ENCODE measurements around the gene CAPRIN2.

Gene CAPRIN2

GRCh38 chr12:30754750-30755394 lies at the start of gene CAPRIN2:
Gene CAPRIN2, minus strand, starts transcription at chr12:30754951. Its CDS starts 1,431 bp downstream, at chr12:30753520.
- no peak for FAIRE-seq

GRCh38 chr12:30797689-30798088 lies 42.9 kb upstream of the CAPRIN2 start:
- FAIRE-seq, result no peak

GRCh38 chr12:30796891-30797371 lies 42.2 kb upstream of the CAPRIN2 start:
- no peak for FAIRE-seq

- FAIRE-seq, result no peak
Observed at GRCh38 chr12:30796313-30796780, 41.6 kb upstream of the CAPRIN2 start.

- FAIRE-seq, result no peak
Observed at GRCh38 chr12:30795410-30796312, 40.9 kb upstream of the CAPRIN2 start.

- FAIRE-seq, result no peak
Observed at GRCh38 chr12:30794591-30795409, 40.0 kb upstream of the CAPRIN2 start.

GRCh38 chr12:30794020-30794419 lies 39.3 kb upstream of the CAPRIN2 start:
- no peak for FAIRE-seq

GRCh38 chr12:30792648-30793499 lies 38.1 kb upstream of the CAPRIN2 start:
- FAIRE-seq, result no peak

GRCh38 chr12:30792085-30792484 lies 37.3 kb upstream of the CAPRIN2 start:
- no peak for FAIRE-seq

GRCh38 chr12:30788754-30789153 lies 34.0 kb upstream of the CAPRIN2 start:
- no peak for FAIRE-seq

- no peak for FAIRE-seq
Observed at GRCh38 chr12:30785630-30786029, 30.9 kb upstream of the CAPRIN2 start.

GRCh38 chr12:30784508-30784907 lies 29.8 kb upstream of the CAPRIN2 start:
- FAIRE-seq, result no peak

GRCh38 chr12:30783946-30784345 lies 29.2 kb upstream of the CAPRIN2 start:
- no peak for FAIRE-seq

- no peak for FAIRE-seq
Observed at GRCh38 chr12:30782316-30783173, 27.8 kb upstream of the CAPRIN2 start.

GRCh38 chr12:30779578-30779977 lies 24.8 kb upstream of the CAPRIN2 start:
- FAIRE-seq, result no peak

GRCh38 chr12:30779178-30779577 lies 24.4 kb upstream of the CAPRIN2 start:
- FAIRE-seq, result no peak

- FAIRE-seq, result peak; percentile 51
Observed at GRCh38 chr12:30774599-30774998, 19.8 kb upstream of the CAPRIN2 start.

- FAIRE-seq, result no peak
Observed at GRCh38 chr12:30769802-30770201, 15.1 kb upstream of the CAPRIN2 start.

- FAIRE-seq, result no peak
Observed at GRCh38 chr12:30764251-30764650, 9.5 kb upstream of the CAPRIN2 start.

- no peak for FAIRE-seq
Observed at GRCh38 chr12:30763053-30763452, 8.3 kb upstream of the CAPRIN2 start.

GRCh38 chr12:30761730-30762129 lies 7.0 kb upstream of the CAPRIN2 start:
- FAIRE-seq, result no peak

All from islet of Langerhans (tissue), 1 donor.